UCSD-AML1 (cell line): ENCODE measurements around the gene MRPL12.
"Not testable (repeated sequence)": the region's sequence is repeated elsewhere in the genome, so short reads cannot be mapped to it uniquely, and the experiment has no call there.

Source experiments
- DNase-seq: peaks from one replicate; lab custom pipeline; 2025; ENCODE audit not compliant: unreplicated experiment; lab: John Stamatoyannopoulos, UW

MRPL12 gene

GRCh38 chr17:81737947-81738800 is 35.0 kb downstream of the MRPL12 start:
- no peak for DNase-seq

GRCh38 chr17:81738801-81739393 is 35.7 kb downstream of the MRPL12 start:
- no peak for DNase-seq

GRCh38 chr17:81739593-81739992 is 36.4 kb downstream of the MRPL12 start:
- DNase-seq, result not testable (repeated sequence)

- DNase-seq, result no peak
Measured at GRCh38 chr17:81740395-81740961, 37.3 kb downstream of the MRPL12 start.

- DNase-seq, result no peak
Measured at GRCh38 chr17:81741049-81741593, 38.0 kb downstream of the MRPL12 start.

- no peak for DNase-seq
Measured at GRCh38 chr17:81741594-81742452, 38.7 kb downstream of the MRPL12 start.
